H9 (cell line): ENCODE measurements around the gene MSI2. TPM values are rescaled to one million over a fixed set of nuclear protein-coding genes. Genes with fewer than 3 reads are reported as not detected.

ENCODE experiments used
- DNase-seq: peaks from one replicate; pipeline ENCODE4 v3.0.0-alpha.2; 2017
- H2AFZ ChIP-seq: one replicate; pipeline ENCODE4 v1.6.1; 2013; ENCODE audit warnings: mild to moderate bottlenecking, low read length, control low read depth, moderate library complexity
- H2AK5ac ChIP-seq: 2 replicates; pipeline ENCODE4 v1.6.1; 2013; ENCODE audit warnings: low read length, control low read depth, mixed read lengths; ENCODE audit not compliant: insufficient read length
- H2BK120ac ChIP-seq: one replicate; pipeline ENCODE4 v1.6.1; 2013; ENCODE audit warnings: low read depth, mild to moderate bottlenecking, low read length, control low read depth, inconsistent platforms; ENCODE audit not compliant: poor library complexity, severe bottlenecking
- H2BK12ac ChIP-seq: 2 replicates; pipeline ENCODE4 v1.6.1; 2013; ENCODE audit warnings: low read length, control low read depth, mixed read lengths, low read depth; ENCODE audit not compliant: insufficient read length
- H2BK15ac ChIP-seq: 2 replicates; pipeline ENCODE4 v1.6.1; 2013; ENCODE audit warnings: low read depth, low read length, control low read depth
- H2BK20ac ChIP-seq: one replicate; pipeline ENCODE4 v1.6.1; 2013; ENCODE audit warnings: low read depth, mild to moderate bottlenecking, low read length, control low read depth, inconsistent platforms; ENCODE audit not compliant: poor library complexity, severe bottlenecking
- H2BK5ac ChIP-seq: 2 replicates; pipeline ENCODE4 v1.6.1; 2013; ENCODE audit warnings: low read length, control low read depth, mixed read lengths; ENCODE audit not compliant: insufficient read length
- H3K14ac ChIP-seq: 2 replicates; pipeline ENCODE4 v1.6.1; 2013; ENCODE audit warnings: low read length, control low read depth; ENCODE audit not compliant: insufficient read depth
- H3K18ac ChIP-seq: 2 replicates; pipeline ENCODE4 v1.6.1; 2013; ENCODE audit warnings: low read depth, mild to moderate bottlenecking, mixed read lengths, low read length, control low read depth; ENCODE audit not compliant: insufficient read length
- H3K23ac ChIP-seq: 2 replicates; pipeline ENCODE4 v1.6.1; 2013; ENCODE audit warnings: low read length, control low read depth, mixed read lengths, low read depth; ENCODE audit not compliant: insufficient read length
- H3K23me2 ChIP-seq: 2 replicates; pipeline ENCODE4 v1.6.1; 2013; ENCODE audit warnings: low read depth, mild to moderate bottlenecking, mixed read lengths, low read length, control low read depth; ENCODE audit not compliant: insufficient read length, poor library complexity, severe bottlenecking
- H3K27ac ChIP-seq: 2 replicates; pipeline ENCODE4 v1.5.1; 2013; ENCODE audit warnings: low read length, control low read depth, mixed read lengths, low read depth; ENCODE audit not compliant: insufficient read length
- H3K27me3 ChIP-seq: 2 replicates; pipeline ENCODE4 v1.6.1; 2013; ENCODE audit warnings: low read length, control low read depth, inconsistent platforms; ENCODE audit not compliant: insufficient read depth
- H3K4ac ChIP-seq: 2 replicates; pipeline ENCODE4 v1.6.1; 2013; ENCODE audit warnings: low read depth, mild to moderate bottlenecking, control low read depth, inconsistent platforms, low read length, moderate library complexity
- H3K4me1 ChIP-seq: 2 replicates; pipeline ENCODE4 v1.6.1; 2013; ENCODE audit warnings: low read length, control low read depth, inconsistent platforms; ENCODE audit not compliant: insufficient read depth
- H3K4me2 ChIP-seq: 2 replicates; pipeline ENCODE4 v1.6.1; 2013; ENCODE audit warnings: low read length, control low read depth, mixed read lengths; ENCODE audit not compliant: insufficient read length, insufficient read depth
- H3K56ac ChIP-seq: 2 replicates; pipeline ENCODE4 v1.6.1; 2013; ENCODE audit warnings: low read depth, mild to moderate bottlenecking, mixed read lengths, low read length, control low read depth; ENCODE audit not compliant: insufficient read length
- H3K79me1 ChIP-seq: 2 replicates; pipeline ENCODE4 v1.6.1; 2013; ENCODE audit warnings: low read depth, mild to moderate bottlenecking, moderate library complexity, low read length, control low read depth, inconsistent platforms; ENCODE audit not compliant: insufficient read depth, poor library complexity, severe bottlenecking
- H3K79me2 ChIP-seq: 2 replicates; pipeline ENCODE4 v1.6.1; 2013; ENCODE audit warnings: low read length, control low read depth, inconsistent platforms; ENCODE audit not compliant: insufficient read depth
- H3K9ac ChIP-seq: 2 replicates; pipeline ENCODE4 v1.6.1; 2013; ENCODE audit warnings: low read length, control low read depth, mixed read lengths; ENCODE audit not compliant: insufficient read length; ENCODE audit errors: extremely low read depth
- H3K9me3 ChIP-seq: one replicate; pipeline ENCODE4 v1.6.1; 2013; ENCODE audit warnings: low read depth, low read length, inconsistent platforms; ENCODE audit not compliant: control insufficient read depth
- H3T11ph ChIP-seq: one replicate; pipeline ENCODE4 v1.6.1; 2013; ENCODE audit warnings: mild to moderate bottlenecking, low read length, control low read depth, inconsistent platforms
- H4K20me1 ChIP-seq: one replicate; pipeline ENCODE4 v1.6.1; 2013; ENCODE audit not compliant: control insufficient read depth, insufficient read length, insufficient read depth
- H4K5ac ChIP-seq: 2 replicates; pipeline ENCODE4 v1.6.1; 2013; ENCODE audit warnings: low read depth, mild to moderate bottlenecking, mixed read lengths, low read length, control low read depth; ENCODE audit not compliant: insufficient read length
- H4K8ac ChIP-seq: replicated peaks from 2 replicates; pipeline ENCODE4 v1.6.1; 2013; ENCODE audit warnings: low read length, control low read depth, mixed read lengths, low read depth; ENCODE audit not compliant: insufficient read length
- H4K91ac ChIP-seq: 2 replicates; pipeline ENCODE4 v1.6.1; 2013; ENCODE audit warnings: low read depth, mild to moderate bottlenecking, moderate library complexity, mixed read lengths, low read length, control low read depth; ENCODE audit not compliant: insufficient read length
- H3K27ac Mint-ChIP-seq, 3 experiments: 2 replicates in 2 of 3; 3 replicates in 1 of 3; pipeline ENCODE4 v1.8.0; 2020 to 2021; ENCODE audit warnings: mixed read lengths in 3 of 3, mild to moderate bottlenecking in 1 of 3, moderate library complexity in 1 of 3
- H3K27me3 Mint-ChIP-seq: 2 replicates; pipeline ENCODE4 v1.8.0; 2021; ENCODE audit warnings: low read depth, mild to moderate bottlenecking, moderate library complexity, mixed read lengths
- H3K36me3 Mint-ChIP-seq, 3 experiments: 2 replicates in 2 of 3; 3 replicates in 1 of 3; pipeline ENCODE4 v1.8.0; 2020 to 2021; ENCODE audit warnings: low read depth in 3 of 3, mixed read lengths in 3 of 3; ENCODE audit not compliant: insufficient read depth in 1 of 3
- H3K4me1 Mint-ChIP-seq, 2 experiments: 2 replicates each; pipeline ENCODE4 v1.8.0; 2020; ENCODE audit warnings: mixed read lengths in 2 of 2
- H3K4me3 Mint-ChIP-seq, 2 experiments: 2 replicates in 1 of 2; 3 replicates in 1 of 2; pipeline ENCODE4 v1.8.0; 2020 to 2021; ENCODE audit warnings: mild to moderate bottlenecking in 2 of 2, mixed read lengths in 2 of 2, moderate library complexity in 1 of 2
- H3K9me3 Mint-ChIP-seq, 2 experiments: 2 replicates in 1 of 2; 3 replicates in 1 of 2; pipeline ENCODE4 v1.8.0; 2020; ENCODE audit warnings: mild to moderate bottlenecking in 2 of 2, mixed read lengths in 2 of 2, moderate library complexity in 1 of 2
- CTCF ChIP-seq: fragments of 200-600 bp; sonication (generic); conservative IDR thresholded peaks from 3 replicates; pipeline ENCODE4 v1.8.0; 2021; ENCODE audit warnings: antibody characterized with exemption, mild to moderate bottlenecking
- WGBS: extraction: QIAGEN DNeasy Blood & Tissue Kit; methylation state at CpG from one replicate; pipeline ENCODE4 v1.1.7; 2013; ENCODE audit warnings: missing lambda C conversion rate, low lambda C conversion rate, mixed read lengths; ENCODE audit not compliant: insufficient read length; ENCODE audit errors: extremely low coverage; 5-methylcytosine and 5-hydroxymethylcytosine counted together
- total RNA-seq: library from RNA; stranded (reverse); gene quantifications from 2 replicates; pipeline ENCODE4 v1.2.1, GENCODE V29; 2021

MSI2 gene
- total RNA-seq, 1 experiment from 2014 or later: 98.5 TPM

- H3K79me2 ChIP-seq: no peaks in the 10 kb centered on the region
- no peaks in the 10 kb centered on the region for H3K23me2 ChIP-seq
- no peak overlapping the region for H2BK12ac ChIP-seq
- no peak for DNase-seq
- no peak overlapping the region for H4K8ac ChIP-seq
- no peaks in the 10 kb centered on the region for H3K27me3 Mint-ChIP-seq
- no peak overlapping the region for H2BK5ac ChIP-seq
- no peak overlapping the region for H4K5ac ChIP-seq
- H2BK15ac ChIP-seq: no peak overlapping the region
- H3K27ac Mint-ChIP-seq: peak overlapping the region; percentile 45 to 92 (median 59); a peak in 4 of 7 replicates
- no peak overlapping the region for H3T11ph ChIP-seq
- no peak overlapping the region for H3K27ac ChIP-seq
- H2BK20ac ChIP-seq: no peak overlapping the region
- no peaks in the 10 kb centered on the region for H3K9me3 ChIP-seq
- H3K9ac ChIP-seq: no peak overlapping the region
- H3K4me1 ChIP-seq: peaks cover 2% of the 10 kb centered on the region; the same call in 1 of the 2 replicates
- peaks cover 22 to 43% of the 10 kb centered on the region in 2 experiments for H3K4me1 Mint-ChIP-seq
- no peak overlapping the region for H2AK5ac ChIP-seq
- H3K27me3 ChIP-seq: no peaks in the 10 kb centered on the region
- no CpG with 5 or more reads among the region's 5 CpGs for WGBS
- H3K79me1 ChIP-seq: no peaks in the 10 kb centered on the region
- no peak overlapping the region for H4K91ac ChIP-seq
- H2AFZ ChIP-seq: no peak overlapping the region
- no peaks in the 10 kb centered on the region for H3K9me3 Mint-ChIP-seq
- no peak overlapping the region for H3K4me2 ChIP-seq
- no peak for TF ChIP-seq CTCF
- no peak overlapping the region for H3K56ac ChIP-seq
- H3K36me3 Mint-ChIP-seq: no peaks in the 10 kb centered on the region
- no peak overlapping the region for H3K18ac ChIP-seq
- no peak overlapping the region for H3K23ac ChIP-seq
- H2BK120ac ChIP-seq: no peak overlapping the region
- H4K20me1 ChIP-seq: no peaks in the 10 kb centered on the region
- H3K4ac ChIP-seq: no peak overlapping the region
- no peak overlapping the region for H3K4me3 Mint-ChIP-seq
- H3K14ac ChIP-seq: no peak overlapping the region
Observed at GRCh38 chr17:57580055-57580739, 323.9 kb downstream of the MSI2 start.
